CD4-positive, alpha-beta memory T cell (primary cell): ENCODE data around the gene PCBP1. TPM values are rescaled to one million over a fixed set of nuclear protein-coding genes. Genes with fewer than 3 reads are reported as not detected.
"Not testable (repeated sequence)": the region's sequence is repeated elsewhere in the genome, so short reads cannot be mapped to it uniquely, and the experiment has no call there.

ENCODE experiments used
- CTCF ChIA-PET: fragments of 350-600 bp; sonication (Branson Sonifier 250); formaldehyde crosslinking; loops from one replicate; lab custom pipeline; 2021; ENCODE audit warnings: inconsistent platforms; ENCODE audit not compliant: partially characterized antibody; lab: Charles Lee
- POLR2A ChIA-PET: fragments of 350-600 bp; sonication (Branson Sonifier 250); formaldehyde crosslinking; loops from one replicate; lab custom pipeline; 2021; ENCODE audit not compliant: partially characterized antibody; lab: Charles Lee
- DNase-seq, 5 donors: peaks; one replicate each; pipeline versions ENCODE4 v3.0.0 to v3.0.0-alpha.2; 2020 to 2022; ENCODE audit warnings: mixed read lengths in 1 of 5
- H3K27ac ChIP-seq: one replicate; pipeline ENCODE4 v1.7.0; 2013; ENCODE audit warnings: low read depth, low read length
- H3K27me3 ChIP-seq: 2 replicates; pipeline ENCODE4 v1.7.0; 2013; ENCODE audit warnings: mild to moderate bottlenecking, low read length, moderate library complexity; ENCODE audit not compliant: insufficient read depth
- H3K36me3 ChIP-seq: 2 replicates; pipeline ENCODE4 v1.7.0; 2013; ENCODE audit warnings: mild to moderate bottlenecking, low read length, moderate library complexity; ENCODE audit not compliant: insufficient read depth
- H3K4me1 ChIP-seq: 2 replicates; pipeline ENCODE4 v1.7.0; 2013; ENCODE audit warnings: mild to moderate bottlenecking, low read length, moderate library complexity; ENCODE audit not compliant: insufficient read depth
- H3K4me3 ChIP-seq, 2 donors: one replicate each; pipeline ENCODE4 v1.7.0; 2013; ENCODE audit warnings: low read length in 2 of 2, mild to moderate bottlenecking in 1 of 2
- H3K9me3 ChIP-seq, 2 donors: one replicate each; pipeline ENCODE4 v1.7.0; 2013; ENCODE audit warnings: low read length in 2 of 2, control low read depth in 1 of 2; ENCODE audit not compliant: control insufficient read depth in 1 of 2
- H3K27ac Mint-ChIP-seq, 7 donors: one replicate each; pipeline ENCODE4 v1.8.0; 2020 to 2021; ENCODE audit warnings: mixed read lengths in 7 of 7, mild to moderate bottlenecking in 6 of 7, inconsistent platforms in 3 of 7, moderate library complexity in 3 of 7
- H3K27me3 Mint-ChIP-seq, 2 donors: one replicate each; pipeline ENCODE4 v1.8.0; 2020 to 2021; ENCODE audit warnings: mixed read lengths in 2 of 2
- H3K36me3 Mint-ChIP-seq, 2 donors: one replicate each; pipeline ENCODE4 v1.8.0; 2020 to 2021; ENCODE audit warnings: mixed read lengths in 2 of 2, inconsistent platforms in 1 of 2, mild to moderate bottlenecking in 1 of 2
- H3K4me1 Mint-ChIP-seq, 4 donors: one replicate each; pipeline ENCODE4 v1.8.0; 2020 to 2021; ENCODE audit warnings: mixed read lengths in 4 of 4, mild to moderate bottlenecking in 1 of 4
- H3K4me3 Mint-ChIP-seq, 8 donors: one replicate each; pipeline ENCODE4 v1.8.0; 2020 to 2021; ENCODE audit warnings: mixed read lengths in 8 of 8, mild to moderate bottlenecking in 7 of 8, moderate library complexity in 6 of 8, inconsistent platforms in 3 of 8
- H3K9me3 Mint-ChIP-seq, 8 donors: one replicate each; pipeline ENCODE4 v1.8.0; 2020 to 2021; ENCODE audit warnings: mixed read lengths in 8 of 8, mild to moderate bottlenecking in 5 of 8, inconsistent platforms in 3 of 8, moderate library complexity in 1 of 8
- intact Hi-C: fragments of 100-400 bp; cut with micrococcal nuclease; formaldehyde crosslinking; loops from one replicate; pipeline ENCODE4 v1.15.1; 2023
- polyA plus RNA-seq, 2 donors: library from polyadenylated mRNA; unstranded; fragments of 300-500 nt; fragmentation: Illumina TruSeq; gene quantifications; one replicate each; pipeline ENCODE4 v1.2.3, GENCODE V29; 2021
- total RNA-seq, 2 experiments: library from RNA; stranded (reverse); gene quantifications; one replicate each; pipeline ENCODE4 v1.2.3, GENCODE V29; 2021

Gene PCBP1
- total and polyA plus RNA-seq, 4 experiments from 2014 or later: 116 to 383 (median 263) TPM

DNA sequence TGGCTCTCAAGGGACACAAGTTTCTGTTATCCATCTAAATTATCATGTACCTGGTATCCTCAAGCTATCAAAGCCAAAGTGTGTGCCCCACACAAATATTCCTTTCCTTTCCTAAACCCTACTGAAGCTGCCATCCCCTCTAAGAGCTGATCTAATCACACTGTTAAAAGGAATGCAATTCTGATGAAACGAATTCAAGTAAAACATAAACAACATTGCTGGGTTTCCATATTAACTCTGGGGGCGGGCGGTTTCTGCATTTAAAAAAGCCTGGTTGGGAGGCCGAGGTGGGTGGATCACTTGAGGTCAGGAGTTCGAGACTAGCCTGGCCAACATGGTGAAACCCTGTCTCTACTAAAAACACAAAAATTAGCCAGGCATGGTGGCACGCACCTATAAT is 41.9 kb upstream of the PCBP1 start:
- Mint-ChIP-seq H3K4me1 (peaks cover 24 to 51% (median 36%) of the 10 kb centered on the region in 4 donors), H3K27me3 (no peaks in the 10 kb centered on the region), H3K4me3 (no peak overlapping the region), H3K9me3 (peaks cover 0 to 3% (median 0%) of the 10 kb centered on the region in 8 donors), H3K27ac (peak overlapping the region; percentile 12 to 68 (median 57)), H3K36me3 (peaks cover 17 to 43% of the 10 kb centered on the region in 2 donors)
- Histone ChIP-seq H3K4me1 (peaks cover 31% of the 10 kb centered on the region), H3K4me3 (no peak overlapping the region), H3K9me3 (no peaks in the 10 kb centered on the region), H3K36me3 (peaks cover 5% of the 10 kb centered on the region), H3K27me3 (no peaks in the 10 kb centered on the region), H3K27ac (no peak overlapping the region)
- POLR2A ChIA-PET: no interaction called here
- DNase-seq: no peak
- intact Hi-C loops: no loop called here
- CTCF ChIA-PET: interaction anchor here (1.2 to 2.4 kb wide), 2 partner anchors 24 to 134 kb away, joined by 3 to 6 read pairs; no protein-coding TSS in a partner anchor

DNA sequence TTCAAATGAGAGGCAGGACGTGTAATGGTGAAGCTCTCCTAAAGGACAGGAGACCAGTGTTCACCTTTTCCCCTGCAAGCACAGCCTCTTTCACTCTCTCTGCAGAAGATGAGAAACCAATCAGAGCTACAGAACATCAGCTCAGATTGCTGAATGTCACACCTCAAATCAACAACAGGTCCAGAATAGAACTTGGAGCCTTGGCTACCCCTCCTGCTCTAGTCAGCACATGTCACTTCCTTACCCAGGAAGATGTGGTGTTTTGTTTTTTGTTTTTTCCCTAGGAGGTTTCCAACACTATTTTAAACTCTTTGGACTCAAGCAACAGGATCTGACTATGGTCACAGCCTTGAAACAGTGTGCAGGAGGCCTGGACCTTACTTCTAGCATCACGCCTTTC is 41.3 kb upstream of the PCBP1 start:
- H3K9me3 ChIP-seq: no peaks in the 10 kb centered on the region
- DNase-seq: no peak
- Mint-ChIP-seq H3K27me3 (no peaks in the 10 kb centered on the region), H3K36me3 (peaks cover 17 to 45% of the 10 kb centered on the region in 2 donors), H3K4me1 (peaks cover 24 to 51% (median 36%) of the 10 kb centered on the region in 4 donors), H3K4me3 (no peak overlapping the region), H3K9me3 (peaks cover 0 to 3% (median 0%) of the 10 kb centered on the region in 8 donors), H3K27ac (peak overlapping the region; percentile 25 to 85 (median 75))
- no peaks in the 10 kb centered on the region for H3K27me3 ChIP-seq
- POLR2A ChIA-PET: no interaction called here
- peaks cover 9% of the 10 kb centered on the region for H3K36me3 ChIP-seq
- no peak overlapping the region for H3K4me3 ChIP-seq
- H3K4me1 ChIP-seq: peaks cover 31% of the 10 kb centered on the region
- intact Hi-C loops: no loop called here
- CTCF ChIA-PET: interaction anchor here (1.2 kb wide), 2 partner anchors 17 to 24 kb away, joined by 3 read pairs; no protein-coding TSS in a partner anchor
- no peak overlapping the region for H3K27ac ChIP-seq

DNA sequence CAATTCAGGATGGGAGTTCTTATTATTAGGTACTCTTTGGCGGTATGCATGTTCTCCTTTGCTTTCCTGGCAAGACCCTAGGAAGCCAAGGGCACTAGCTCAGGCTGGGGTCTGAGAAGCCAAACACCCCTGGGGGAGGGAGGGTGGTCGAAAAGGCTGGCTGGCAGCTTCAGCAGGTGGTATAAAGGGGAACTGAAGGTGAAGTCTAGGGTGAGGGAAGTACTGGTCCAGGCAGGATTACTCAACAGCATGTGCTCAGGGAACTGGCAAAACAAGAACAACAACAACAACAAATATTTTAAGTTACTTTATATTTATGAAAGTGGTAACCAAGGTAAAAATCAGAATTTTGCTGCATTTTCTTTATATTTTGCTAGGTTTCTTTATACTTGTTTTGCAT is 40.7 kb upstream of the PCBP1 start:
- peak overlapping the region in 6 of 7 donors; percentile 25 to 85 (median 55) for H3K27ac Mint-ChIP-seq
- H3K9me3 Mint-ChIP-seq: peaks cover 0 to 3% (median 0%) of the 10 kb centered on the region in 8 donors
- H3K9me3 ChIP-seq: no peaks in the 10 kb centered on the region
- ChIA-PET POLR2A (no interaction called here), CTCF (interaction anchor here (0.5 to 1.2 kb wide), 2 partner anchors 16 to 26 kb away, joined by 3 read pairs; no protein-coding TSS in a partner anchor)
- no peak for DNase-seq
- no peaks in the 10 kb centered on the region for H3K27me3 ChIP-seq
- H3K36me3 Mint-ChIP-seq: peaks cover 23 to 51% of the 10 kb centered on the region in 2 donors
- intact Hi-C loops: no loop called here
- H3K36me3 ChIP-seq: peaks cover 13% of the 10 kb centered on the region
- H3K4me1 ChIP-seq: peaks cover 31% of the 10 kb centered on the region
- H3K4me3 Mint-ChIP-seq: no peak overlapping the region
- H3K27me3 Mint-ChIP-seq: no peaks in the 10 kb centered on the region
- H3K4me1 Mint-ChIP-seq: peaks cover 24 to 51% (median 36%) of the 10 kb centered on the region in 4 donors
- H3K4me3 ChIP-seq: no peak overlapping the region
- H3K27ac ChIP-seq: no peak overlapping the region

DNA sequence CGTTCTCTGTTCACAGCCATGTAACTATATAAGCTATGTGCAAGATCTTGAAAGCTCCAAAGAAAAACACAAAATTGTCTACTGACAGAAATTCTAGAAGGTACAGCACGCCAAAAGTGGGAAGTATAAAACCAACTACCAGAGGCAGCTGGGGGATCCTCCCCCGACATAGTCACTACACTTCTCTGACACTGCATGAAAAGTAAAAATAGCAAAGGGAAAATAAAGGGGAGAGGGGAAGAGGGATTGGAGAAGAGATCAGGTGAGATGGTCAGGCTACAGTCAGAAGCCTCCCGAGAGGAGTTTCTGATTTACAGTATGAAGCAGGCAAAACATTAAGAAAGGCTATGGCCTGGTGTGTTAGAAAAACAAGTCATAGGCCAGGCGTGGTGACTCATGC is 39.8 kb upstream of the PCBP1 start:
- intact Hi-C loops: no loop called here
- peaks cover 30 to 54% of the 10 kb centered on the region in 2 donors for H3K36me3 Mint-ChIP-seq
- H3K4me3 ChIP-seq: no peak overlapping the region
- H3K27me3 ChIP-seq: no peaks in the 10 kb centered on the region
- no peaks in the 10 kb centered on the region for H3K27me3 Mint-ChIP-seq
- no peaks in the 10 kb centered on the region for H3K9me3 ChIP-seq
- H3K27ac ChIP-seq: no peak overlapping the region
- no peak for DNase-seq
- ChIA-PET CTCF (interaction anchor here (0.9 kb wide), 1 partner anchor 23 kb away, joined by 4 read pairs; no protein-coding TSS in a partner anchor), POLR2A (no interaction called here)
- H3K4me1 ChIP-seq: peaks cover 25% of the 10 kb centered on the region
- H3K27ac Mint-ChIP-seq: peak overlapping the region in 5 of 7 donors; percentile 9 to 65 (median 33)
- peaks cover 13% of the 10 kb centered on the region for H3K36me3 ChIP-seq
- H3K4me1 Mint-ChIP-seq: peaks cover 21 to 46% (median 32%) of the 10 kb centered on the region in 4 donors
- H3K9me3 Mint-ChIP-seq: peaks cover 0 to 3% (median 0%) of the 10 kb centered on the region in 8 donors
- no peak overlapping the region for H3K4me3 Mint-ChIP-seq

DNA sequence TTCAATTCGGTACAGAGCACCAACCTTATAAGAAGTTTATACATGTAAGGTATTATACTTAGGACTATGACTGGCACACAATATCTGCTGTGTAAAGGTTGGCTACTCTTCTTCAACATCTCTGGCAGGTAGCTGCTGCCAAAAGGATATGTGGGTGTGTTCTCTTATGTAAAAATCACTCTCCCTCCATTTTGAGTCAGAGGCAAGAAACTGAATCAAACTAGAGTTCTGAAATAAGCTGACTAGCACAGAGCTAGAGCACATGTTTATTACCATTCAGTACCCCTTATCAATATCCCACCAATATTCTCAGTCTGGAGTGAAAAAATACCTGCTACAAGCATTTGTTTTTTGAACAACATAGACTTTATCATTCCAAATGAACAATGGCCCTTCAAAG is 38.0 kb upstream of the PCBP1 start:
- peaks cover 22% of the 10 kb centered on the region for H3K36me3 ChIP-seq
- H3K4me3 ChIP-seq: no peak overlapping the region
- Mint-ChIP-seq H3K27me3 (no peaks in the 10 kb centered on the region), H3K36me3 (peaks cover 39 to 68% of the 10 kb centered on the region in 2 donors), H3K9me3 (peaks cover 0 to 2% (median 0%) of the 10 kb centered on the region in 8 donors), H3K4me1 (peaks cover 7 to 28% (median 15%) of the 10 kb centered on the region in 4 donors), H3K4me3 (no peak overlapping the region), H3K27ac (peak overlapping the region in 5 of 7 donors; percentile 15 to 59 (median 54))
- POLR2A ChIA-PET: interaction anchor here (0.8 kb wide), 1 partner anchor 94 kb away, joined by 3 read pairs; no protein-coding TSS in a partner anchor
- CTCF ChIA-PET: no interaction called here
- no peaks in the 10 kb centered on the region for H3K27me3 ChIP-seq
- no peaks in the 10 kb centered on the region for H3K9me3 ChIP-seq
- intact Hi-C loops: no loop called here
- no peak for DNase-seq
- H3K27ac ChIP-seq: no peak overlapping the region
- peaks cover 7% of the 10 kb centered on the region for H3K4me1 ChIP-seq

DNA sequence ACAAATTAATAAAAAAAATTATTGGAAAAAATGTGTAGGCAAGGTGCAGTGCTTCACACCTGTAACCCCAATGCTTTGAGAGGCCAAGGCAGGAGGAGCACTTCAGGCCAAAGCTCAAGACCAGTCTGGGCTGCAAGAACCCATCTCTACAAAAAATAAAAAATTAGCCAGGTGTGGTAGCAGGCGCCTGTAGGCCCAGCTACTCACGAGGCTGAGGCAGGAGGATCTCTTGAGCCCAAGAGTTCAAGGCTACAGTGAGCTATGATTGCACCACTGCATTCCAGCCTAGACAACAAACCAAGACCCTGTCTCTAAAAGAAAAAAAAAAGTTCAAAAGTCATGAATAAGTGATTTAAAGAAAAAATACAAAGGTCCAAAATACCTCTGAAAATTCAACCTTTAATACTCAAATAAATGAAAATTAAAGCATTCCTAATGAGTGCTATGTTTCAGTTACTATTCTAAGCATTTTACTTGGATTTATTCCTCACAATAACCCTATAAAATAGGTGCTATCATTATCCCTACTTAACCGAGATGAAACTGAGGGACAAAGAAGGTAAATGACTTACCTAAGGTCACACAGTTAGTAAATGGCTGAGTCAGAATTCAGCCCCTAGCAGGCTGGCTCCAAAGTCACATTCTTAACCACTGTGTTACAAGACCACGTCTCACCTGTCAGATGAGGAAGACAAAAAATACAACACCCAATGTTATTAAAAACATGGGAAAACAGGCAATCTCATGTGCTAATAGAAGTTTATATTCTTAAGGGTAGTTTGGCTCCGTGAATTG is 36.4 kb upstream of the PCBP1 start:
- H3K4me3 Mint-ChIP-seq: no peak overlapping the region
- Histone ChIP-seq H3K36me3 (peaks cover 31% of the 10 kb centered on the region), H3K27ac (no peak overlapping the region), H3K4me3 (no peak overlapping the region), H3K4me1 (no peaks in the 10 kb centered on the region), H3K9me3 (no peaks in the 10 kb centered on the region), H3K27me3 (no peaks in the 10 kb centered on the region)
- CTCF ChIA-PET: no interaction called here
- intact Hi-C loops: no loop called here
- peaks cover 52 to 72% of the 10 kb centered on the region in 2 donors for H3K36me3 Mint-ChIP-seq
- H3K4me1 Mint-ChIP-seq: peaks cover 4 to 13% (median 8%) of the 10 kb centered on the region in 4 donors
- peak overlapping the region in 4 of 7 donors; percentile 2 to 64 (median 42) for H3K27ac Mint-ChIP-seq
- DNase-seq: no peak
- H3K27me3 Mint-ChIP-seq: no peaks in the 10 kb centered on the region
- POLR2A ChIA-PET: no interaction called here
- H3K9me3 Mint-ChIP-seq: peaks cover 0 to 2% (median 0%) of the 10 kb centered on the region in 8 donors

DNA sequence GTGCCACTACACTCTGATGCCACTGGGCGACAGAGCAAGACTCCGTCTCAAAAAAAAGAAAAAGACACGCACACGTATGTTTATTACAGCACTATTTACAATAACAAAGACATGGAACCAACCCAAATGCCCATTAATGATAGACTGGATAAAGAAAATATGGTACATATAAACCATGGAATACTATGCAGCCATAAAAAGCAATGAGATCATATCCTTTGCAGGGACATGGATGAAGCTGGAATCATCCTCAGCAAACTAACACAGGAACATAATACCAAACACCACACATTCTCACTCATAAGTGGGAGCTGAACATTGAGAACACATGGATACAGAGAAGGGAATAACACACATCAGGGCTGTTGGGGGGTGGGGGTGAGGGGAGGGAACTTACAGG is 32.0 kb upstream of the PCBP1 start:
- H3K4me1 ChIP-seq, H3K9me3 Mint-ChIP-seq, H3K27me3 ChIP-seq, H3K4me3 Mint-ChIP-seq, H3K4me1 Mint-ChIP-seq, intact Hi-C loops, H3K27me3 Mint-ChIP-seq, CTCF ChIA-PET, H3K4me3 ChIP-seq, DNase-seq, POLR2A ChIA-PET, H3K27ac ChIP-seq, H3K9me3 ChIP-seq: not testable (repeated sequence)
- H3K36me3 ChIP-seq: peaks cover 33% of the 10 kb centered on the region
- Mint-ChIP-seq H3K36me3 (peaks cover 46 to 58% of the 10 kb centered on the region in 2 donors), H3K27ac (peak overlapping the region in 2 of 7 donors; percentile 22 to 70)
